GM19463 (cell line): ENCODE results near the gene RBP5.

Experiments
- ATAC-seq: cut with Tn5 transposase; IDR thresholded peaks from one replicate; pipeline ENCODE4 v1.9.1; 2021; ENCODE audit warnings: mild to moderate bottlenecking, moderate library complexity; ENCODE audit not compliant: unreplicated experiment

Gene RBP5

GRCh38 chr12:7076493-7076892 lies 52.2 kb downstream of the RBP5 start:
- no peak for ATAC-seq

DNA sequence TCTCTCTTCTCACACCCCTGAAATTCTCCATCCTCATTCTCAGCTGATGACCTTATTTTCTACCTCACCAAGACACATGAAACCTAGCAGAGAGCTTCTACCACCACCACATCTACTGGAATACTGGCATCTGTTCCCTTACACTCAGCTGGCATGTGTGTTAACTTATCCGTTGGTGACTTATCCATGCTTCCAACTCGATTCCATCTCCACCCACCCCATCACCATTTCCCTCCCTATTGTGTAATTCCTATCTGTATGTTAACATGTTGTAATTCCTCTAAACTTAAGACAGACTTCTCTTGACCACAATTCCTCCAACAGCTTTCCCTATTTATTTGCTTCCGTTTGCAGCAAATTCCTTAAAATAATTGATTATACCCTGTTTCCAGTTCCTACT lies 52.8 kb downstream of the RBP5 start:
- ATAC-seq: no peak

DNA sequence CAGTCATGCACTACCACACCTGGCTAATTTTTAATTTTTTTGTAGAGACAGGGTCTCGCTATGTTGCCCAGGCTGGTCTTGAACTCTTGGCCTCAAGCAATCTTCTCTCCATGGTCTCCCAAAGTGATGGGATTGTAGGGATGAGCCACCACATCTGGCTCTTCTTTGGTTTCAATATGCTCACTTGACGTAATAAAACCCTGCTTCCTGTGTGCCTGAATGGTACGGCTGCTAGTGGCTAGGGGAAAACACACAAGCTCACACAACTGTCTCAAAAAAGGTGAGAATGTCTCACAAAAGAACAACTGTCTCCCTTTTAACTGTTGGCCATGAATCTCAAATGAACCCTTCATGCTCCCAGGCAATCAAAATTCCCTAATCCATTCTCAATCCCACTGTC lies 53.2 kb downstream of the RBP5 start:
- no peak for ATAC-seq

- no peak for ATAC-seq
These were observed 54.7 kb downstream of the RBP5 start for GRCh38 chr12:7073946-7074345.
